IMR-90 (cell line): ENCODE data around the gene OCEL1. TPM values are rescaled to one million over a fixed set of nuclear protein-coding genes. Genes with fewer than 3 reads are reported as not detected.

ENCODE experiments used
- ATAC-seq: fragments of 200-7000 bp; cut with Tn5 transposase; 2 replicates; pipeline ENCODE4 v1.9.1; 2020; ENCODE audit warnings: low read depth, mild to moderate bottlenecking, moderate library complexity
- BruUV-seq: library from RNA; stranded (reverse); fragments of 400-500 nt; replicated peaks from 2 replicates; lab custom pipeline; 2021; lab: Mats Ljungman, UMichigan
- CTCF ChIA-PET: fragments of 300-600 bp; formaldehyde crosslinking; extraction: SDS; loops from one replicate; lab custom pipeline; 2021; ENCODE audit warnings: antibody characterized with exemption; lab: Yijun Ruan, JAX
- POLR2A ChIA-PET: fragments of 300-600 bp; sonication (Branson Sonifier 250); formaldehyde crosslinking; loops from one replicate; lab custom pipeline; 2022; ENCODE audit warnings: antibody characterized with exemption; ENCODE audit not compliant: unreplicated experiment; lab: Charles Lee
- DNase-seq: peaks from one replicate; pipeline ENCODE4 v3.0.0; 2013
- H2AFZ ChIP-seq: replicated peaks from 2 replicates; pipeline ENCODE3; 2013; ENCODE audit warnings: low read length, mild to moderate bottlenecking; ENCODE audit not compliant: poor library complexity
- H2AK5ac ChIP-seq: 2 replicates; pipeline ENCODE4 v1.6.1; 2013; ENCODE audit warnings: low read depth, low read length, inconsistent platforms
- H2AK9ac ChIP-seq: replicated peaks from 2 replicates; pipeline ENCODE3; 2013; ENCODE audit warnings: mild to moderate bottlenecking, low read depth, low read length, moderate library complexity; ENCODE audit not compliant: poor library complexity
- H2BK120ac ChIP-seq: 2 replicates; pipeline ENCODE4 v1.6.1; 2013; ENCODE audit warnings: low read depth, low read length, inconsistent platforms
- H2BK15ac ChIP-seq: 3 replicates; pipeline ENCODE4 v1.6.1; 2013; ENCODE audit warnings: low read depth, low read length, inconsistent platforms
- H2BK20ac ChIP-seq: 2 replicates; pipeline ENCODE4 v1.6.1; 2013; ENCODE audit warnings: low read depth, mild to moderate bottlenecking, inconsistent platforms, low read length, moderate library complexity
- H2BK5ac ChIP-seq: 2 replicates; pipeline ENCODE4 v1.6.1; 2013; ENCODE audit warnings: mild to moderate bottlenecking, low read depth, low read length, inconsistent platforms; ENCODE audit not compliant: poor library complexity, severe bottlenecking
- H3K14ac ChIP-seq: replicated peaks from 2 replicates; pipeline ENCODE4 v1.6.1; 2013; ENCODE audit warnings: low read depth, low read length, inconsistent platforms
- H3K18ac ChIP-seq: 2 replicates; pipeline ENCODE4 v1.6.1; 2013; ENCODE audit warnings: low read depth, low read length, control low read depth
- H3K23ac ChIP-seq: 2 replicates; pipeline ENCODE4 v1.6.1; 2013; ENCODE audit warnings: low read depth, low read length, inconsistent platforms
- H3K27ac ChIP-seq: 2 replicates; pipeline ENCODE4 v1.5.1; 2013; ENCODE audit warnings: mild to moderate bottlenecking, control low read depth, low read length; ENCODE audit not compliant: insufficient read depth
- H3K27me3 ChIP-seq: 2 replicates; pipeline ENCODE4 v1.6.1; 2013; ENCODE audit warnings: low read length; ENCODE audit not compliant: control insufficient read depth, insufficient read depth
- H3K36me3 ChIP-seq: 2 replicates; pipeline ENCODE4 v1.6.1; 2013; ENCODE audit warnings: low read length, mixed read lengths; ENCODE audit not compliant: control insufficient read depth, insufficient read depth
- H3K4ac ChIP-seq: 2 replicates; pipeline ENCODE4 v1.6.1; 2013; ENCODE audit warnings: low read depth, low read length, inconsistent platforms
- H3K4me1 ChIP-seq: 2 replicates; pipeline ENCODE4 v1.6.1; 2013; ENCODE audit warnings: low read length, mixed read lengths; ENCODE audit not compliant: control insufficient read depth, insufficient read depth
- H3K4me2 ChIP-seq: 2 replicates; pipeline ENCODE4 v1.6.1; 2013; ENCODE audit warnings: low read depth, mild to moderate bottlenecking, control low read depth, low read length, moderate library complexity
- H3K4me3 ChIP-seq: 2 replicates; pipeline ENCODE4 v1.5.1; 2013; ENCODE audit warnings: low read depth, mild to moderate bottlenecking, control low read depth, low read length, moderate library complexity; ENCODE audit not compliant: insufficient read depth
- H3K56ac ChIP-seq: 2 replicates; pipeline ENCODE4 v1.6.1; 2013; ENCODE audit warnings: low read length, inconsistent platforms; ENCODE audit not compliant: insufficient read depth; ENCODE audit errors: extremely low read depth
- H3K79me1 ChIP-seq, 2 experiments: 2 replicates each; pipeline ENCODE4 v1.6.1; 2013; ENCODE audit warnings: low read length in 2 of 2, inconsistent platforms in 1 of 2, low read depth in 1 of 2
- H3K9ac ChIP-seq: 2 replicates; pipeline ENCODE4 v1.6.1; 2013; ENCODE audit warnings: low read depth, low read length, control low read depth
- H3K9me1 ChIP-seq: 2 replicates; pipeline ENCODE4 v1.6.1; 2013; ENCODE audit warnings: low read length, inconsistent platforms; ENCODE audit not compliant: insufficient read depth
- H3K9me3 ChIP-seq: 2 replicates; pipeline ENCODE4 v1.6.1; 2013; ENCODE audit warnings: low read length; ENCODE audit not compliant: control insufficient read depth, insufficient read depth
- H4K20me1 ChIP-seq: 2 replicates; pipeline ENCODE4 v1.6.1; 2013; ENCODE audit warnings: low read length, inconsistent platforms; ENCODE audit not compliant: insufficient read depth
- H4K5ac ChIP-seq: 2 replicates; pipeline ENCODE4 v1.6.1; 2013; ENCODE audit warnings: mild to moderate bottlenecking, low read depth, low read length, control low read depth
- H4K8ac ChIP-seq, 2 experiments: 2 replicates each; pipeline ENCODE4 v1.6.1; 2013; ENCODE audit warnings: low read depth in 2 of 2, low read length in 2 of 2, control low read depth in 1 of 2, inconsistent platforms in 1 of 2
- H4K91ac ChIP-seq: 2 replicates; pipeline ENCODE4 v1.6.1; 2013; ENCODE audit warnings: low read depth, low read length, inconsistent platforms; ENCODE audit not compliant: insufficient read depth
- BHLHE40 ChIP-seq: fragments of 150-350 bp; IDR thresholded peaks from 2 replicates; pipeline ENCODE4 v1.6.1; 2016; ENCODE audit warnings: mild to moderate bottlenecking, low read depth, low read length
- CEBPB ChIP-seq: IDR thresholded peaks from 2 replicates; pipeline ENCODE4 v1.6.1; 2012; ENCODE audit warnings: low read depth, low read length, improper control_type of control experiment
- CHD1 ChIP-seq: IDR thresholded peaks from 2 replicates; pipeline ENCODE4 v1.6.1; 2012; ENCODE audit warnings: low read depth, low read length, improper control_type of control experiment
- CTCF ChIP-seq: conservative IDR thresholded peaks from 2 replicates; pipeline ENCODE4 v1.5.1; 2012; ENCODE audit warnings: mild to moderate bottlenecking, low read depth, low read length, improper control_type of control experiment
- ELK1 ChIP-seq: fragments of 150-350 bp; IDR thresholded peaks from 2 replicates; pipeline ENCODE4 v1.6.1; 2016; ENCODE audit warnings: low read depth, mild to moderate bottlenecking, low read length, moderate library complexity, borderline replicate concordance
- MAFK ChIP-seq: IDR thresholded peaks from 2 replicates; pipeline ENCODE4 v1.6.1; 2012; ENCODE audit warnings: low read depth, low read length, improper control_type of control experiment
- MAZ ChIP-seq: IDR thresholded peaks from 2 replicates; pipeline ENCODE4 v1.6.1; 2012; ENCODE audit warnings: low read depth, mild to moderate bottlenecking, low read length, improper control_type of control experiment, moderate library complexity, borderline replicate concordance
- MXI1 ChIP-seq: IDR thresholded peaks from 2 replicates; pipeline ENCODE4 v1.6.1; 2012; ENCODE audit warnings: low read depth, mild to moderate bottlenecking, low read length, moderate library complexity, borderline replicate concordance
- NFE2L2 ChIP-seq: fragments of 150-350 bp; IDR thresholded peaks from 2 replicates; pipeline ENCODE4 v1.6.1; 2016; ENCODE audit warnings: low read depth, mild to moderate bottlenecking, low read length
- POLR2A ChIP-seq: IDR thresholded peaks from 2 replicates; pipeline ENCODE4 v1.6.1; 2012; ENCODE audit warnings: mild to moderate bottlenecking, low read depth, low read length
- RAD21 ChIP-seq: IDR thresholded peaks from 2 replicates; pipeline ENCODE4 v1.6.1; 2012; ENCODE audit warnings: low read length, improper control_type of control experiment
- RCOR1 ChIP-seq: IDR thresholded peaks from 2 replicates; pipeline ENCODE4 v1.6.1; 2012; ENCODE audit warnings: mild to moderate bottlenecking, low read length, improper control_type of control experiment; ENCODE audit not compliant: insufficient replicate concordance
- RFX5 ChIP-seq: IDR thresholded peaks from 2 replicates; pipeline ENCODE4 v1.8.0; 2012; ENCODE audit warnings: low read depth, mild to moderate bottlenecking, low read length, moderate library complexity
- SMC3 ChIP-seq: fragments of 150-350 bp; IDR thresholded peaks from 2 replicates; pipeline ENCODE4 v1.6.1; 2016; ENCODE audit warnings: low read depth, mild to moderate bottlenecking, antibody characterized with exemption, low read length, moderate library complexity
- USF2 ChIP-seq: fragments of 150-350 bp; IDR thresholded peaks from 2 replicates; pipeline ENCODE4 v1.6.1; 2017; ENCODE audit warnings: mild to moderate bottlenecking, antibody characterized with exemption, low read length, low read depth
- WGBS, 2 experiments: methylation state at CpG; one replicate each; pipeline versions ENCODE4 v1.1.5 to v1.1.7; 2013; ENCODE audit warnings: missing lambda C conversion rate in 2 of 2; ENCODE audit not compliant: insufficient read length in 1 of 2; ENCODE audit errors: extremely low coverage in 2 of 2; 5-methylcytosine and 5-hydroxymethylcytosine counted together
- dilution Hi-C: fragments of 300-500 bp; cut with HindIII; formaldehyde crosslinking; loops from one replicate; pipeline ENCODE4 v1.14.3; 2018; ENCODE audit warnings: low sequenced_read_pairs; ENCODE audit not compliant: unreplicated experiment
- in situ Hi-C: fragments of 300-500 bp; cut with MboI; formaldehyde crosslinking; loops from 3 replicates; pipeline ENCODE4 v1.14.3; 2019; ENCODE audit warnings: low sequenced_read_pairs, inconsistent platforms, mixed read lengths
- intact Hi-C: fragments of 100-400 bp; cut with micrococcal nuclease; formaldehyde crosslinking; loops from 2 replicates; pipeline ENCODE4 v1.10.0; 2022
- polyA plus RNA-seq, 3 experiments: library from polyadenylated mRNA; depleted of rRNA; stranded (reverse); fragments of >200 nt; gene quantifications; 2 replicates each; pipeline ENCODE4 v1.2.3, GENCODE V29; 2012; ENCODE audit warnings: low replicate concordance in 1 of 3
- total RNA-seq: library from RNA; depleted of rRNA; stranded (reverse); fragments of >200 nt; gene quantifications from 2 replicates; pipeline ENCODE4 v1.2.3, GENCODE V29; 2012

OCEL1 gene
- total and polyA plus RNA-seq, 2 of the 4 experiments (the other 2 are of a cell fraction) = 1.1 to 7.2 TPM

GRCh38 chr19:17213334-17213733 is 12.7 kb upstream of the OCEL1 start:
- CTCF ChIA-PET = no interaction called here

More at GRCh38 chr19:17213334-17213733, 12.7 kb upstream of the OCEL1 start:
- Histone ChIP-seq H3K79me1 (peaks cover 16 to 31% of the 10 kb centered on the region in 2 experiments; a peak in 3 of 4 replicates), H3K4me2 (no peak overlapping the region), H3K23ac (no peak overlapping the region), H3K27me3 (no peaks in the 10 kb centered on the region), H4K5ac (no peak overlapping the region), H4K8ac (no peak overlapping the region), H3K36me3 (peaks cover 59% of the 10 kb centered on the region), H3K27ac (no peak overlapping the region), H3K9ac (no peak overlapping the region), H2BK15ac (no peak overlapping the region), H3K14ac (no peak overlapping the region), H3K4me1 (peaks cover 11% of the 10 kb centered on the region), H2BK5ac (no peak overlapping the region), H2AFZ (no peak overlapping the region), H2AK9ac (no peak overlapping the region), H3K18ac (no peak overlapping the region), H3K4ac (no peak overlapping the region), H4K91ac (no peak overlapping the region), H3K4me3 (no peak overlapping the region), H3K56ac (no peak overlapping the region), H2BK20ac (no peak overlapping the region), H3K9me1 (peaks cover 15% of the 10 kb centered on the region), H2AK5ac (no peak overlapping the region), H4K20me1 (peaks cover 7% of the 10 kb centered on the region; the same call in 1 of the 2 replicates), H2BK120ac (no peak overlapping the region), H3K9me3 (no peaks in the 10 kb centered on the region)
- ATAC-seq (no peak), DNase-seq (no peak)
- TF ChIP-seq RCOR1 (no peak), MXI1 (no peak), SMC3 (no peak), BHLHE40 (no peak), USF2 (no peak), MAZ (no peak), RAD21 (no peak), ELK1 (no peak), CEBPB (no peak), CTCF (no peak), POLR2A (no peak), MAFK (no peak), NFE2L2 (no peak), RFX5 (no peak), CHD1 (no peak)
- intact Hi-C loops = no loop called here
- POLR2A ChIA-PET = no interaction called here
- in situ Hi-C loops = no loop called here
- no TSS peak for BruUV-seq
- 100% methylated on average over 1 of the region's 5 CpGs; no CpG with 5 or more reads in 1 of the 2 experiments for WGBS, 2 experiments
- dilution Hi-C loops = no loop called here
